ENCODE measurements around the gene CCDC91. TPM values are rescaled to one million over a fixed set of nuclear protein-coding genes. Genes with fewer than 3 reads are reported as not detected.

Gene CCDC91
- total RNA-seq, 1 donor from 2014 or later: 12.3 TPM

DNA sequence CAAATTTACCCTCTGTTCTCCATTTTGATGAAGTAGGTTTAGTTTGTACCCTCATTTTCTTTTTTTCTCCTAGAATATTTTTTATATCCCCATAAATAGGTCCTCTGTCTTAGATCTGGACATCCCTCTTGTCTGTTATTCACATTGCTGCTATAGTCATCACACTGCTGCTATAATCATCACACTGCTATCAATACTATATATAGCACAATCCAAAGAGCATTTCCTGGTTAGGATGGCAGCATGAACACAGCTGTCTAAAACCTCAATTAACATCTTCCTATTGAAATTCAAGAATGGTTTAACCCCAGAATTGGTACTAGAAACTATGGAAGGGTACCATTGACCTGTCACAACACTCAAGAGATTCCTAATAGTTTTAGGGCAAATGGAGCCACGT, 27.6 kb upstream of the CCDC91 start:
- Mint-ChIP-seq H3K27me3 (ENCODE audit: unreplicated experiment) (no peaks in the 10 kb centered on the region), H3K27ac (ENCODE audit: unreplicated experiment) (no peak overlapping the region), H3K4me3 (ENCODE audit: unreplicated experiment) (no peak overlapping the region), H3K9me3 (ENCODE audit: unreplicated experiment) (no peaks in the 10 kb centered on the region), H3K36me3 (ENCODE audit: low read depth, unreplicated experiment) (no peaks in the 10 kb centered on the region), H3K4me1 (ENCODE audit: unreplicated experiment) (no peaks in the 10 kb centered on the region)
- TF ChIP-seq, protein P1, sequence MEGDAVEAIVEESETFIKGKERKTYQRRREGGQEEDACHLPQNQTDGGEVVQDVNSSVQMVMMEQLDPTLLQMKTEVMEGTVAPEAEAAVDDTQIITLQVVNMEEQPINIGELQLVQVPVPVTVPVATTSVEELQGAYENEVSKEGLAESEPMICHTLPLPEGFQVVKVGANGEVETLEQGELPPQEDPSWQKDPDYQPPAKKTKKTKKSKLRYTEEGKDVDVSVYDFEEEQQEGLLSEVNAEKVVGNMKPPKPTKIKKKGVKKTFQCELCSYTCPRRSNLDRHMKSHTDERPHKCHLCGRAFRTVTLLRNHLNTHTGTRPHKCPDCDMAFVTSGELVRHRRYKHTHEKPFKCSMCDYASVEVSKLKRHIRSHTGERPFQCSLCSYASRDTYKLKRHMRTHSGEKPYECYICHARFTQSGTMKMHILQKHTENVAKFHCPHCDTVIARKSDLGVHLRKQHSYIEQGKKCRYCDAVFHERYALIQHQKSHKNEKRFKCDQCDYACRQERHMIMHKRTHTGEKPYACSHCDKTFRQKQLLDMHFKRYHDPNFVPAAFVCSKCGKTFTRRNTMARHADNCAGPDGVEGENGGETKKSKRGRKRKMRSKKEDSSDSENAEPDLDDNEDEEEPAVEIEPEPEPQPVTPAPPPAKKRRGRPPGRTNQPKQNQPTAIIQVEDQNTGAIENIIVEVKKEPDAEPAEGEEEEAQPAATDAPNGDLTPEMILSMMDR (IDR thresholded peaks at IDR 0.05; ENCODE audit: unreplicated experiment): no peak
- DNase-seq (ENCODE audit: low spot score): no peak

DNA sequence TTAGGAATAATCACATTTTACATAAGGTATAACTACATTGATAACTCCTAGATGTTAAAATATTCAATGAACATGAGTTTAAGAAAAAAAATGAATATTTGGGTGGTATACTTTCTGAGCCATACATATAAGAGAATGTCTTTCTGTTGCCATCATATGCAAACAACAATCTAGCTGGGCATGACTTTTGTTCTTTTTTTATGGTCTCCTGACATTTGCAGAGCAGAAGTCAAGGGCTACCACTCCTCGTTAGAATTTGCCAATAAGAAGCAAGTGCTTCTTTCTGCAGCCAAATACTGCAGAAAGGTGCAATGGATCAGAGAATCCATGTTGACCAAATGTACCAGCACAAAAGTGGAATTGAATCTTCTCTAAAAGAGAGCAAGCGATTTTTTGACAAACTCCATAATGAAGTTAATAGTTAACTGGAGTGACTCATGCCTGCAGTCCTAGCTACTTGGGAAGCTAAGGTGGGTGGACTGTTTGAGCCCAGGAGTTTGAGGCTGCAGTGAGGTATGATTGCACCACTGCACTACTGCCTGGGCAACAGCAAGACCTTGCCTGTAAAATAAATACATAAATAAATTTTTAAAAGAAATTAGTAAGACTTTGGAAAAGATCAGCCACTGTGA, 25.5 kb upstream of the CCDC91 start:
- Mint-ChIP-seq H3K27ac (ENCODE audit: unreplicated experiment) (no peak overlapping the region), H3K4me3 (ENCODE audit: unreplicated experiment) (no peak overlapping the region), H3K9me3 (ENCODE audit: unreplicated experiment) (no peaks in the 10 kb centered on the region), H3K36me3 (ENCODE audit: low read depth, unreplicated experiment) (no peaks in the 10 kb centered on the region), H3K27me3 (ENCODE audit: unreplicated experiment) (peaks cover 2% of the 10 kb centered on the region), H3K4me1 (ENCODE audit: unreplicated experiment) (no peaks in the 10 kb centered on the region)
- no peak for DNase-seq (ENCODE audit: low spot score)
- TF ChIP-seq, protein P1 (IDR thresholded peaks at IDR 0.05; ENCODE audit: unreplicated experiment): no peak

DNA sequence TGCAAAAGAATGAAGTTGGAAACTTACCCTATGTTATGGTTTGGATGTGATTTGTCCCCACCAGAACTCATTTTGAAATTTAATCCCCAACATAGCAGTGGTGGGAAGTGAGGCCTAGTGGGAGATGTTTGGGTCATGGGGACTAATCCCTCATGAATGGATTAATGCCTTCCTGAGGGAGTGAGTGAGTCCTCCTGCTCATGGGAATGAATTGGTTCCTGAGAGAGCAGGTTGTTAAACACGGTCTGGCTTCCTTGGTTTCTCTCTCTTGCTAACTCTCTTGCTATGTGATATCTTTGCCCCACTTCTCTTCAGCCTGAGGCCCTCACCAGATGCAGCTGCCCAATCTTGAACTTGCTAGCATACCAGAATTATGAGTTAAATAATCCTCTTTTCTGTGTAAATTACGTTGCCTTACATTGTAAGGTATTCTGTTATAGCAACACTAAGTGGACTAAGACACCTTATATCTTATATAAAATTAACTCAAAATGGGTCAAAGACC, 22.2 kb upstream of the CCDC91 start:
- no peaks in the 10 kb centered on the region for H3K36me3 Mint-ChIP-seq (ENCODE audit: low read depth, unreplicated experiment)
- no peaks in the 10 kb centered on the region for H3K4me1 Mint-ChIP-seq (ENCODE audit: unreplicated experiment)
- no peak overlapping the region for H3K27ac Mint-ChIP-seq (ENCODE audit: unreplicated experiment)
- peaks cover 2% of the 10 kb centered on the region for H3K27me3 Mint-ChIP-seq (ENCODE audit: unreplicated experiment)
- no peak overlapping the region for H3K4me3 Mint-ChIP-seq (ENCODE audit: unreplicated experiment)
- TF ChIP-seq, protein P1 (IDR thresholded peaks at IDR 0.05; ENCODE audit: unreplicated experiment): no peak
- no peak for DNase-seq (ENCODE audit: low spot score)
- no peaks in the 10 kb centered on the region for H3K9me3 Mint-ChIP-seq (ENCODE audit: unreplicated experiment)

DNA sequence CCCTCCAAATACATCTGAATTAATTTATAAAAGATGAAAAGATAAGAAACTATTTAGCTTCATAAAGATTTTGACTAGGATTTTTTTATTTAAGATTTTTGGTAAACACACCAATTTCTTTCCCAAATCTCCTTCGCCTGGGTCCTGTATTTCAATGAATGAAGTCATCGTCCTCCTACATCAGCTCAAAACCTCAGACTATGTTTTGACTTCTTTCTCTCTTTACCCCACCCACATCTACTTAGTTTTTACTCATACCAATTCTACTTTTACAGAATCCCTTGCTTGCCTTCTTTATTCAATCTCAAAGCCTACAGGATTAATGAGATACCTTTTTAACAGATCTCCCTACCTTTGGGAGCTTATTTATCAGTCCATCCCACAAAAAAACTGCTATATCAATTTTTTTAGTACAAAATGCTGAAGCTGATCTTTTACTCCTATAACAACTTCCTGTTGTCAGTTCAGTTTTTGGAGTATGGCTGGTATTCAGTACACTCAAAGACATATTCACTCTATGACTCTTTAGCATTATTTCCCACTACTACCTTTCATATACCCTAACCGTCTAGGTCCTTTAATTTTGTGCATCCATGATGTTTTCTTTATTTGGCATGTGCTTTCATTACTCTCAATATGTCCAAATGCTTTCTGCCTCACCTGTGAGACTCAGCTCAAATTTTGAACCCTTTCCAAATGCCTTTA, 18.7 kb upstream of the CCDC91 start:
- Mint-ChIP-seq H3K4me1 (ENCODE audit: unreplicated experiment) (peaks cover 9% of the 10 kb centered on the region), H3K36me3 (ENCODE audit: low read depth, unreplicated experiment) (no peaks in the 10 kb centered on the region), H3K4me3 (ENCODE audit: unreplicated experiment) (no peak overlapping the region), H3K27me3 (ENCODE audit: unreplicated experiment) (peaks cover 3% of the 10 kb centered on the region), H3K9me3 (ENCODE audit: unreplicated experiment) (no peaks in the 10 kb centered on the region), H3K27ac (ENCODE audit: unreplicated experiment) (no peak overlapping the region)
- TF ChIP-seq, protein P1 (IDR thresholded peaks at IDR 0.05; ENCODE audit: unreplicated experiment): no peak
- DNase-seq (ENCODE audit: low spot score): no peak

DNA sequence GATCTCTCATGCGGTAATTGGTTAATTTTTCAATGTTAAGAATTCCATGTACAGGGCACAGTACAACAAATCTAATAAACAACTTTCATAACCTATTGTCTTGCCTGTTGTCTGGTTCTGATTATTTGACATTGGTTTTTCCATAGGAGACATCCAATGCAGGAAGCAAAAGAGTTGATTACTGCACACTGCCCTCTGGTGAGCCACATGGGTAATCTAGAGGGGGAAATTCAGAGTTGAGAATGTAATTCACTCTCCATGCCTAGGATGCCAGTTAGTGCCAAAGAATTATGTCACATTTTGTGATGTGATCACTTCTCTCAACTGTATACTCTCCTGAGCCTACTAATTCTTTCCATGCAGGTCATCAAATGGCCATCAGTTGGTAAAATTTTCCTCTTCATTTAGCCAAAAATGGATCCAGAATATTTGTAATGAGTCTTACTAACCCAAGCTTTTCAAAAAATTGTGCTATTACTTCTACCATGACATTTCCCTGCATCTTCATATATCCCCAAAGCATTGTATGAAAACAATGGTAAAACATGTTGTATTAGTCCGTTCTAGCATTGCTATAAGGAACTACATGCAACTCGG, 17.7 kb upstream of the CCDC91 start:
- Mint-ChIP-seq H3K4me3 (ENCODE audit: unreplicated experiment) (no peak overlapping the region), H3K4me1 (ENCODE audit: unreplicated experiment) (peaks cover 17% of the 10 kb centered on the region), H3K27me3 (ENCODE audit: unreplicated experiment) (peaks cover 3% of the 10 kb centered on the region), H3K27ac (ENCODE audit: unreplicated experiment) (no peak overlapping the region), H3K36me3 (ENCODE audit: low read depth, unreplicated experiment) (no peaks in the 10 kb centered on the region), H3K9me3 (ENCODE audit: unreplicated experiment) (no peaks in the 10 kb centered on the region)
- DNase-seq (ENCODE audit: low spot score): peak; percentile 6
- TF ChIP-seq, protein P1 (IDR thresholded peaks at IDR 0.05; ENCODE audit: unreplicated experiment): no peak

Measured in endothelial cell (in vitro differentiated cells).